ENCODE measurements around the gene HOXB9. TPM values are rescaled to one million over a fixed set of nuclear protein-coding genes. Genes with fewer than 3 reads are reported as not detected.
A peak's percentile ranks its signal among the peaks of the same experiment; 100 is the strongest.

The HOXB9 gene
- total RNA-seq, 1 donor from 2014 or later, result not detected

DNA sequence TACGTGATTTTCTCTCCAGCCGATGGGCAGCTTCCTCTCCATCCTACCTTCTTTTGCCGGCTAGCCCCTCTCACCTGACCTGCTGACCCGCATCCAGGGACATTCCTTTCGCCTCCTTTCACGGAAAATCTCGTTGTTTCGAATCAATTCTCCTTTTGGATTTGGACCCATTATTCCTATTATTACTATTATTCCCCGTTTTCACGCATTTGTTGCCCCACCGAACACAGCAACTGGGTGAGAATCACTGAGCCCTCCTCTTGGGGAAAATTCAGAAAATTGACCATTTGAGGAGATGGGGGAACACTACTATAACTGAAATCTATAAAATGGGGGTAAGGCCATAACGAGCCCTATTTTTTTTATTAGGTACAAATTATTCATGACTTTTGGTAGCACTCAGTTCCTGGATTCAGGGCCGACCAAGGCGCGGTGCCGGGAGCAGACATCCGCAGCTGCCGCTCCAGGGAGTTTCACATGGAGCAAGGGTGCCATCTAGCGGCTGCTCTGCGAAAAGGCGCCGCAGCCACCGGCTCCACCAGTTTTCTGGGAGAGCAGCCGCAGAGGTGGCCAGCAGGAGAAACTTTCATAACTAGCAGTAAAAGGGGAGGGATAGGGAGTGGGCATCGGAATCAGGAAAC is 7.8 kb downstream of the HOXB9 start:
- Histone ChIP-seq H3K36me3 (no peaks in the 10 kb centered on the region), H3K27me3 (peaks cover 36% of the 10 kb centered on the region), H3K4me3 (peak overlapping the region in 1 of 2 donors; percentile 28), H3K27ac (no peak overlapping the region), H3K9me3 (no peaks in the 10 kb centered on the region), H3K4me1 (peaks cover 4 to 9% of the 10 kb centered on the region in 2 donors)
- peak; percentile 36 to 93 for DNase-seq (ENCODE audit: low spot score in 2 of 2)
- peak; percentile 92 to 98 (median 98) for TF ChIP-seq CTCF (IDR thresholded peaks at IDR 0.05)
- intact Hi-C loops (cut with DNase I), result loop anchor here (2.0 kb wide), 2 partner anchors 268 to 284 kb away; no protein-coding TSS in a partner anchor

- Histone ChIP-seq H3K27me3 (peaks cover 35% of the 10 kb centered on the region), H3K27ac (no peak overlapping the region), H3K36me3 (no peaks in the 10 kb centered on the region), H3K9me3 (no peaks in the 10 kb centered on the region), H3K4me3 (peak overlapping the region in 1 of 2 donors; percentile 28), H3K4me1 (peaks cover 4 to 10% of the 10 kb centered on the region in 2 donors)
- no peak for DNase-seq (ENCODE audit: low spot score in 2 of 2)
- intact Hi-C loops (cut with DNase I), result loop anchor here (2.0 kb wide), 2 partner anchors 267 to 283 kb away; no protein-coding TSS in a partner anchor
- TF ChIP-seq CTCF (IDR thresholded peaks at IDR 0.05), result no peak
Observed at GRCh38 chr17:48617471-48618255, 8.5 kb downstream of the HOXB9 start.

- H3K4me3 ChIP-seq, result no peak overlapping the region
- no peak overlapping the region for H3K27ac ChIP-seq
- no peaks in the 10 kb centered on the region for H3K9me3 ChIP-seq
- H3K27me3 ChIP-seq, result peaks cover 28% of the 10 kb centered on the region
- intact Hi-C loops (cut with DNase I), result no loop called here
- H3K36me3 ChIP-seq, result no peaks in the 10 kb centered on the region
- no peak for DNase-seq (ENCODE audit: low spot score in 2 of 2)
- peaks cover 7 to 17% of the 10 kb centered on the region in 2 donors for H3K4me1 ChIP-seq
- no peak for TF ChIP-seq CTCF (IDR thresholded peaks at IDR 0.05)
Observed at GRCh38 chr17:48616717-48617470, 9.3 kb downstream of the HOXB9 start.

DNA sequence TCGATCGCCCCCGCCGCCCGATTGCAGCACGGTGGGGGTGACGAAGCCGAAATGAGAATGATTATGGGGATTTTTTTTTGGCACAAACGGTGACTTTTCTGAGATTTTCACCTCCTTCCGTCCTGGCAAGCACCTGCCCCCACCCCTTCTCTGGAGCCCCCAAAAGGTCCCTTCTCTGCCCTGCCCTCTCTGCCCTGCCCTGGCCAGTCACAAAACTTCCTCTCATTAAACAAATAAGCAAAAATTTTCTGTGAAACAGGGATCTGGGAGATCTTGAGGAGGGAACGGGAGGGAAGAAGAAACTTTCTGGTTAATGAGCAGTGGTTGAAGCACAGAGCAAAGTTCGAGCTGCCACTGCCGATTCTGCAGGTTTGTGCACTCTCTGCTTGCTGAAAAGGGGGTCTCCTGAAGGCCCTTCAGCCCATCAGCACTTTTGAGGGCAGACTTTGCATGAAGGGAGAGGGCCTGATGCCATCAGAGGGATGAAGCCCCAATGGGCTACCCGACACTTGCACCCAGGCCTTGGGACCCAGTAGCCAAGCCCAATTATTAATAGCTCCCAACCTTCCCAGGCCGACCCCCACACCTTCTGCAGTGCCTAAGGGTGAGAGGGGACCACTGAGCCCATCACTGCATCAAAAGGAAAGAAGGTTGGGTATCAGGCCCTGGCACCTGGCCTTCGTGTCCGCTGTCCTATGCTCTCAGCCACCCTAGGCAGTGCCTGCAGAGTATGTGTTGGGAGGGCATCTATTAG is 10.0 kb downstream of the HOXB9 start:
- peaks cover 9 to 21% of the 10 kb centered on the region in 2 donors for H3K4me1 ChIP-seq
- no peak overlapping the region for H3K27ac ChIP-seq
- no peak for TF ChIP-seq CTCF (IDR thresholded peaks at IDR 0.05)
- H3K27me3 ChIP-seq, result peaks cover 27% of the 10 kb centered on the region
- intact Hi-C loops (cut with DNase I), result no loop called here
- H3K36me3 ChIP-seq, result no peaks in the 10 kb centered on the region
- DNase-seq (ENCODE audit: low spot score in 2 of 2), result no peak
- H3K9me3 ChIP-seq, result no peaks in the 10 kb centered on the region
- no peak overlapping the region for H3K4me3 ChIP-seq

All from ascending aorta (tissue), 2 donors.